Tibial artery (tissue), 4 donors: Measurements from ENCODE around the gene VSTM2L.
A peak's percentile ranks its signal among the peaks of the same experiment; 100 is the strongest.

Experiments used
- DNase-seq, 2 donors: peaks; one replicate each; pipeline ENCODE4 v3.0.0-alpha.2; 2019
- H3K27ac ChIP-seq, 2 donors: fragments of 200-600 bp; sonication (generic) in 1 of 2; 1 replicate in 1 of 2; 2 replicates in 1 of 2; pipeline ENCODE4 v1.5.1; 2018 to 2019; ENCODE audit warnings: mild to moderate bottlenecking in 1 of 2
- H3K27me3 ChIP-seq, 2 donors: fragments of 200-600 bp; sonication (generic) in 1 of 2; one replicate each; pipeline versions ENCODE4 v1.5.1 to v1.6.0; 2016 to 2019
- H3K36me3 ChIP-seq, 3 donors: fragments of 200-600 bp; sonication (generic) in 2 of 3; one replicate each; pipeline ENCODE4 v1.5.1; 2016 to 2019; ENCODE audit warnings: mild to moderate bottlenecking in 2 of 3
- H3K4me1 ChIP-seq, 4 donors: fragments of 200-600 bp; sonication (generic) in 2 of 4; 1 replicate in 3 of 4; 2 replicates in 1 of 4; pipeline ENCODE4 v1.5.1; 2016 to 2019
- H3K4me3 ChIP-seq, 2 donors: fragments of 200-600 bp; sonication (generic) in 1 of 2; 1 replicate in 1 of 2; 2 replicates in 1 of 2; pipeline ENCODE4 v1.5.1; 2018 to 2019; ENCODE audit warnings: mild to moderate bottlenecking in 2 of 2
- H3K9me3 ChIP-seq, 3 donors: fragments of 200-600 bp; sonication (generic) in 1 of 3; one replicate each; pipeline ENCODE4 v1.5.1; 2016 to 2019
- intact Hi-C: fragments of 100-400 bp; cut with DNase I; formaldehyde crosslinking; loops from one replicate; pipeline ENCODE4 v1.15.0; 2023; ENCODE audit warnings: low total_unique reads
- TF ChIP-seq, protein P1 (sequence below), 2 experiments: fragments of 200-600 bp in 1 of 2; fragments of 450-650 bp in 1 of 2; IDR thresholded peaks; one replicate each; pipeline ENCODE4 v1.5.1; 2017 to 2019; ENCODE audit warnings: antibody characterized with exemption in 2 of 2, mild to moderate bottlenecking in 1 of 2, moderate library complexity in 1 of 2

The VSTM2L gene

DNA sequence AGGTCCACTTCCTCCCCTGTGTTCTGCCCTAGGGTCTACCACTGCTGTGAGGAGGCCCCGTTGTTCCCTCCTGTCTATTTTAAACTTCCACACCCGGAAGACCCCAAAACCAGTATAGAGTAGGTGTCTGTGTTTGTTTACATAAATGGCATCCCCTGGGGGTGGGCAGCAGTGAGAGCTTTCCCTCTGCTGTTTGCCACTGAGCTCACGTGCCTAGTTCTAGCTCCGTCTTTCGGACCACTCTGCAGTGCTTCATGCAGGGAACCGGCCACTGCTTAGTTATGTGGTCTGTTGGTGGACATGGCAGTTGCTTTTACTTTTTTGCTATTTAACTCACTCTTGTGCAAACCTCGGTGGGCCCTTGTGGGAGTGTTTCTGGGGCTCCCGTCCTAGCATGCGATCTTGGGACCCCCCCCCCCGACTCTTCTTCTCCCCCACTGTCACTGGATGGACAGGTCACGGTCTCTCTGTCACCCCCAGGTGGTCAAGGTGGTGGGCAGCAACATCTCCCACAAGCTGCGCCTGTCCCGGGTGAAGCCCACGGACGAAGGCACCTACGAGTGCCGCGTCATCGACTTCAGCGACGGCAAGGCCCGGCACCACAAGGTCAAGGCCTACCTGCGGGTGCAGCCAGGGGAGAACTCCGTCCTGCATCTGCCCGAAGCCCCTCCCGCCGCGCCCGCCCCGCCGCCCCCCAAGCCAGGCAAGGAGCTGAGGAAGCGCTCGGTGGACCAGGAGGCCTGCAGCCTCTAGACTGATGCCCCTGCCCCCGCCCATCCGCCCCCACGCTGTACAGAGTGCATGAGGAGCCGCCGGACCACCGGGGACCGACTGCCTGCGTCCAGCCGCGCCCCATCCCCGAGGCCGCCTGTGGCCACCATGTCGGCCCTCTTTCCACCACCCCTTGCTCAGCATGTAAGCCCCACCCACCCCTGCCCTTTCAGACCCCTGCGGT lies 40.9 kb downstream of the VSTM2L start:
- H3K4me3 ChIP-seq: no peak overlapping the region
- peak in 1 of 2 donors; percentile 64 for DNase-seq
- H3K9me3 ChIP-seq: no peaks in the 10 kb centered on the region
- H3K36me3 ChIP-seq: no peaks in the 10 kb centered on the region
- H3K4me1 ChIP-seq: no peaks in the 10 kb centered on the region
- intact Hi-C loops: no loop called here
- H3K27me3 ChIP-seq: peaks cover 0 to 21% of the 10 kb centered on the region in 2 donors
- TF ChIP-seq, protein P1, sequence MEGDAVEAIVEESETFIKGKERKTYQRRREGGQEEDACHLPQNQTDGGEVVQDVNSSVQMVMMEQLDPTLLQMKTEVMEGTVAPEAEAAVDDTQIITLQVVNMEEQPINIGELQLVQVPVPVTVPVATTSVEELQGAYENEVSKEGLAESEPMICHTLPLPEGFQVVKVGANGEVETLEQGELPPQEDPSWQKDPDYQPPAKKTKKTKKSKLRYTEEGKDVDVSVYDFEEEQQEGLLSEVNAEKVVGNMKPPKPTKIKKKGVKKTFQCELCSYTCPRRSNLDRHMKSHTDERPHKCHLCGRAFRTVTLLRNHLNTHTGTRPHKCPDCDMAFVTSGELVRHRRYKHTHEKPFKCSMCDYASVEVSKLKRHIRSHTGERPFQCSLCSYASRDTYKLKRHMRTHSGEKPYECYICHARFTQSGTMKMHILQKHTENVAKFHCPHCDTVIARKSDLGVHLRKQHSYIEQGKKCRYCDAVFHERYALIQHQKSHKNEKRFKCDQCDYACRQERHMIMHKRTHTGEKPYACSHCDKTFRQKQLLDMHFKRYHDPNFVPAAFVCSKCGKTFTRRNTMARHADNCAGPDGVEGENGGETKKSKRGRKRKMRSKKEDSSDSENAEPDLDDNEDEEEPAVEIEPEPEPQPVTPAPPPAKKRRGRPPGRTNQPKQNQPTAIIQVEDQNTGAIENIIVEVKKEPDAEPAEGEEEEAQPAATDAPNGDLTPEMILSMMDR (IDR thresholded peaks at IDR 0.05): no peak
- H3K27ac ChIP-seq: no peak overlapping the region

DNA sequence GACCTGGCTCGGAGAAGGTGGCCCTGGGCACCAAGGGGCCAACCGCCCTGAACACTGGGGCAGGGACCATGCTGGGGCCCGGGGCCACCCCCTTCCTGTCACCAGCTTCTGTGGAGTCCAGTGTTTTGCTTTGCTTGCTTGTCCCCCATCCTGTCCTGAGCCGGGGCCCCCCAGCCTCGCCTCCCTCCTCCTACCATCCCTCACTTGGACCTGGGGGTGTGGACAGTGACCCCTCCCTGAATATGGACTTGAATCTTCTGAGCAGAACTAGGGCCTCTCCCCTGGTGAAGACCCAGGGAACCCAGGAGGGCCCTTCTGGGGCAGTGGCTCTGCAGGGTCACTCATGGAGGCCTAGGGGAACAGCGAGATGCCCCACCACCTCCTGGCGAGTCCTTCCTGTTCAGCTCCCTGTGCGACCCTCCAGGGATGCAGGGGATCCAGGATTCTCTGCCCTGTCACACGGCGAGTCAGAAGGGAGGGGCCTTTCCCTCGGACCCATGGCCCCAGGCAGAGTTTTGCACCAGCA lies 41.6 kb downstream of the VSTM2L start:
- no peak overlapping the region for H3K4me3 ChIP-seq
- peak in 1 of 2 donors; percentile 61 for DNase-seq
- H3K9me3 ChIP-seq: no peaks in the 10 kb centered on the region
- no peaks in the 10 kb centered on the region for H3K4me1 ChIP-seq
- TF ChIP-seq, protein P1 (IDR thresholded peaks at IDR 0.05): no peak
- H3K27me3 ChIP-seq: peaks cover 0 to 21% of the 10 kb centered on the region in 2 donors
- intact Hi-C loops: no loop called here
- no peaks in the 10 kb centered on the region for H3K36me3 ChIP-seq
- no peak overlapping the region for H3K27ac ChIP-seq

DNA sequence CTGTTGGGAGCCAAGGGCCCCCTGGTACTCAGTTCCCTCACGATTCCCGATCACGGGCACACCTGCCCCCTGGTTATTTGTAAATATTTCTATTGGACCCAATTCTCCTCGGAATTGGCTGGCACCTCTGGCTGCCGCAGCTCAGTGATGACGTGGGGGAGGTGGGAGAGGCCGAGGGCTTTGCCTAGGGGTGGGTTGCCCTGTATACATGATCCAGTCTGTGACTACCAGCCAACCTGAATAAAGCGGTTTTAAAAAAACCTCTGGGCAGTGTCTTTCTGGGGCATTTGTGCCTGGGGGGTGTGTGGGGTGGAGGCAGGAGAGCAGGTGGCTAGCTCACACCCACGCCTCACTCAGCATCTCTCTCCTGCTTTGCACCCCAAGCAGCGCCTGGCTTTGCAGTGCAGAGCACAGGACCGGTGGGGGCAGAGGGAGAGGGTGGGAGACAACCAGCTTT lies 42.2 kb downstream of the VSTM2L start:
- peaks cover 0 to 21% of the 10 kb centered on the region in 2 donors for H3K27me3 ChIP-seq
- no peak overlapping the region for H3K27ac ChIP-seq
- no peaks in the 10 kb centered on the region for H3K36me3 ChIP-seq
- peak in 1 of 2 donors; percentile 25 for DNase-seq
- no peaks in the 10 kb centered on the region for H3K9me3 ChIP-seq
- intact Hi-C loops: no loop called here
- TF ChIP-seq, protein P1 (IDR thresholded peaks at IDR 0.05): no peak
- no peak overlapping the region for H3K4me3 ChIP-seq
- no peaks in the 10 kb centered on the region for H3K4me1 ChIP-seq

DNA sequence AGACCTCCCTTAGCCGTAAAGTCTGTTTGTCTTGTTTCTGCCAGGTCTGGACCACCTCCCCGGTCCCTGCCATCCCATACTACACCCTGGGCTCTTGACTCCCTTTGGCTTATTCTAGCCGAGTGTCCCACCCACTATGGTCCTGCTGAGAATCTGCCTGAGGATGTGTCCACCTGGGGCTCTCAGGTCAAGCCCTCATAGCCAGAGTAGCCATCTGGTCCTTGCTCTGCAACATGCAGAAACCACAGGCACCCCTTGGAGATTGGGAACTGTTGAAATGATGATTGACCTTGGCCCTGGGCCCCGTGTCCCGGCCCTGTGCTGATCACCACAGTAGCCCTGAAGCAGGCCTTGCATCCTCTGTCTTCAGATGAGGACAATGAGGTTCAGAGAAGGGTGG lies 44.0 kb downstream of the VSTM2L start:
- Histone ChIP-seq H3K4me3 (no peak overlapping the region), H3K27me3 (peaks cover 0 to 21% of the 10 kb centered on the region in 2 donors), H3K9me3 (peaks cover 0 to 5% (median 0%) of the 10 kb centered on the region in 3 donors), H3K27ac (no peak overlapping the region), H3K36me3 (no peaks in the 10 kb centered on the region), H3K4me1 (no peaks in the 10 kb centered on the region)
- TF ChIP-seq, protein P1 (IDR thresholded peaks at IDR 0.05): no peak
- intact Hi-C loops: no loop called here
- DNase-seq: peak in 1 of 2 donors; percentile 45

DNA sequence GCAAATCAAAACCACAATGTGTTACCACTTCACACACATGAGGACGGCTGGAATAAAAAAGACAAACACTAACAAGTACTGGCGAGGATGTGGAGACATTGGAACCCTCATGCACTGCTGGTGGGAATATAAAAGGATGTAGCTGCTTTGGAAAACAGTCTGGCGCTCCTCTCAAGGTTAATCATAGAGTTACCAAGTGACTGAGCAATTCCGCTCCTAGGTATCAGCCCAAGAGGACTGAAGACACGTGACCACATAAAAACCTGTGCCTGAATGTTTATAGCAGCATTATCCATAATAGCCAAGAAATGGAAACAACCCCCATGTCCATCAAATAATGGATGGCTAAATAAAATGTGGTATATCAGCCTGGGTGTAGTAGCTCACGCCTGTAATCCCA lies 45.0 kb downstream of the VSTM2L start:
- TF ChIP-seq, protein P1 (IDR thresholded peaks at IDR 0.05): no peak
- no peak overlapping the region for H3K4me3 ChIP-seq
- H3K27ac ChIP-seq: no peak overlapping the region
- DNase-seq: no peak
- H3K27me3 ChIP-seq: peaks cover 0 to 21% of the 10 kb centered on the region in 2 donors
- intact Hi-C loops: no loop called here
- H3K4me1 ChIP-seq: no peaks in the 10 kb centered on the region
- H3K36me3 ChIP-seq: no peaks in the 10 kb centered on the region
- peaks cover 0 to 6% (median 0%) of the 10 kb centered on the region in 3 donors for H3K9me3 ChIP-seq
